Frontal cortex (tissue), 4 donors: ENCODE measurements around the gene ADAMTS6. TPM values are rescaled to one million over a fixed set of nuclear protein-coding genes. Genes with fewer than 3 reads are reported as not detected.

Experiments used
- DNase-seq, 2 donors: peaks; one replicate each; pipeline ENCODE4 v3.0.0; 2012; ENCODE audit warnings: low spot score in 2 of 2
- FAIRE-seq: peaks from 2 replicates; lab custom pipeline; 2012; peaks lifted over from hg19 to GRCh38; lab: Jason Lieb, UNC
- total RNA-seq: library from RNA; depleted of rRNA; stranded (reverse); fragments of >200 nt; gene quantifications from one replicate; pipeline ENCODE4 v1.2.3, GENCODE V29; 2014
- donor health status: control.
- donor health status: control.
- donor health status: control.

ADAMTS6 gene
- total RNA-seq, 1 donor from 2014 or later, result 15.5 TPM

- DNase-seq (no peak), FAIRE-seq (no peak)
Measured at GRCh38 chr5:65475895-65476294, 5.8 kb downstream of the ADAMTS6 start.

GRCh38 chr5:65475336-65475735 is 6.4 kb downstream of the ADAMTS6 start:
- FAIRE-seq (no peak), DNase-seq (no peak)

GRCh38 chr5:65474130-65474711 is 7.5 kb downstream of the ADAMTS6 start:
- DNase-seq (no peak), FAIRE-seq (no peak)

GRCh38 chr5:65468633-65469032 is 13.1 kb downstream of the ADAMTS6 start:
- no peak for DNase-seq
- no peak for FAIRE-seq

GRCh38 chr5:65462139-65462705 is 19.5 kb downstream of the ADAMTS6 start:
- DNase-seq, result no peak
- no peak for FAIRE-seq

- DNase-seq (no peak), FAIRE-seq (no peak)
Measured at GRCh38 chr5:65461490-65461889, 20.2 kb downstream of the ADAMTS6 start.

- no peak for FAIRE-seq
- DNase-seq, result no peak
Measured at GRCh38 chr5:65459995-65460394, 21.7 kb downstream of the ADAMTS6 start.

- FAIRE-seq (no peak), DNase-seq (no peak)
Measured at GRCh38 chr5:65455064-65455463, 26.7 kb downstream of the ADAMTS6 start.

GRCh38 chr5:65451436-65451835 is 30.3 kb downstream of the ADAMTS6 start:
- DNase-seq (no peak), FAIRE-seq (no peak)

- no peak for DNase-seq
- no peak for FAIRE-seq
Measured at GRCh38 chr5:65446682-65447081, 35.0 kb downstream of the ADAMTS6 start.

- DNase-seq, result no peak
- FAIRE-seq, result no peak
Measured at GRCh38 chr5:65441800-65442199, 39.9 kb downstream of the ADAMTS6 start.

GRCh38 chr5:65440456-65440855 is 41.3 kb downstream of the ADAMTS6 start:
- FAIRE-seq (no peak), DNase-seq (no peak)

GRCh38 chr5:65434122-65434521 is 47.6 kb downstream of the ADAMTS6 start:
- FAIRE-seq (no peak), DNase-seq (no peak)

GRCh38 chr5:65426656-65427055 is 55.1 kb downstream of the ADAMTS6 start:
- DNase-seq, result no peak
- FAIRE-seq, result no peak

- DNase-seq, result no peak
- no peak for FAIRE-seq
Measured at GRCh38 chr5:65423623-65424022, 58.1 kb downstream of the ADAMTS6 start.

GRCh38 chr5:65418661-65419060 is 63.1 kb downstream of the ADAMTS6 start:
- DNase-seq (no peak), FAIRE-seq (no peak)

GRCh38 chr5:65413822-65414221 is 67.9 kb downstream of the ADAMTS6 start:
- no peak for FAIRE-seq
- no peak for DNase-seq

GRCh38 chr5:65412842-65413241 is 68.9 kb downstream of the ADAMTS6 start:
- FAIRE-seq (no peak), DNase-seq (no peak)

GRCh38 chr5:65411356-65411755 is 70.4 kb downstream of the ADAMTS6 start:
- no peak for DNase-seq
- no peak for FAIRE-seq

GRCh38 chr5:65395526-65396155 is 86.1 kb downstream of the ADAMTS6 start:
- DNase-seq (no peak), FAIRE-seq (no peak)

GRCh38 chr5:65394087-65394486 is 87.6 kb downstream of the ADAMTS6 start:
- DNase-seq, result no peak
- FAIRE-seq, result no peak

GRCh38 chr5:65391591-65391990 is 90.1 kb downstream of the ADAMTS6 start:
- no peak for DNase-seq
- no peak for FAIRE-seq
